Measurements from ENCODE around the gene TMTC3. TPM values are rescaled to one million over a fixed set of nuclear protein-coding genes. Genes with fewer than 3 reads are reported as not detected.
"Not testable (repeated sequence)": the region's sequence is repeated elsewhere in the genome, so short reads cannot be mapped to it uniquely, and the experiment has no call there.

The TMTC3 gene
- total RNA-seq, 1 donor from 2014 or later = 35.2 TPM

DNA sequence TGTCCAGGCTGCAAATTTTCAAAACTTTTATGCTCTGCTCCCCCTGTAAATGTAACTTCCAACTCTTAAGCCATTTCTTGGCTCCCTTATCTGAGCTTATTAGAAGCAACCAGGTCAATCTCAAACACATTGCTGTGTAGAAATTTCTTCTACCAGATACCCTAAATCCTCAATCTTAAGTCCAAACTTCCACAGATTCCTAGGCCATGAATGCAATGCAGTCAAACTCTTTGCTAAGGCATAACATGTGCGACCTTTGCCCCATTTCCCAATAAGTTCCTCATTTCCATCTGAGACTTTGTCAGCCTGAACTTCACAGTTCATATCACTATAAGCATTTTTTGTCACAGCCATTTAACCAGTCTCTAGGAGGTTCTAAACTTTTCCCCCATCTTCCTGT lies 64.5 kb downstream of the TMTC3 start:
- no peaks in the 10 kb centered on the region for H3K27me3 Mint-ChIP-seq
- H3K4me3 Mint-ChIP-seq (ENCODE audit: low read depth) = no peak overlapping the region

DNA sequence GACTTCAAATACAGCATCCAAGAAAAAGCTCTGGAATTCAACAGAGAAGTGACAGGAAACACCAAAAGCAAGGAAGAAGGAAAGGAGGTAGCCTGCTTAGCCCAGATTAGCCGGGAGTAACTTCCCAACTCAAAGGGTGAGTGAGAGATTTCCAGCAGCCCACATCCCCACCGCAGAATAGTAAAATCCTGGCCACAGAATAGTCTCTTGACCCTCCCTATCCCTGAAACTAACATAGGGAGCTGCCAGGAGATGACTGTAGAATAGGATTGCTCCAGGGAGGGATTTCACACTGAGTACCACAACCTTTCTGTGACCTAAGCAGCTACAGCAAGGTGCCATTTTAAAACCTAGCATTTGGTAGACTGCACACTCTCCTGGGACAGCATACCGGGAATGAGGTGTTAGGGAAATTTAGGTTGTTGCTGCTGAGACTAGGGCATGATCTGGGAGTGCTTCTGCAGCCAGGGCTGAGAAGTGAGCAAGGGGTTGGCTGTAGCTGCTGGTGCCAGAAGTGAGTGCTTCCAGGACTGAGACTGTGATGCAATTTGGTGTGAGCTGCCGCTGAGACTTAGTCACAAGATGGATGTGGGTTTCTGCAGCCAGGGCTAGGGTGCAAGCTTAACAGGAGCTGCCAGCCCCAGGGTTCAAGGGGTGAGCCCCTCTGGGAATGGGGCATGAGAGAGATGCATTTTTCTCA lies 66.0 kb downstream of the TMTC3 start:
- Mint-ChIP-seq H3K36me3 (ENCODE audit: insufficient read depth) (peaks cover 4% of the 10 kb centered on the region), H3K4me1 (ENCODE audit: low read depth) (no peaks in the 10 kb centered on the region), H3K27me3 (no peaks in the 10 kb centered on the region), H3K9me3 (ENCODE audit: low read depth) (peaks cover 39% of the 10 kb centered on the region), H3K4me3 (ENCODE audit: low read depth) (no peak overlapping the region), H3K27ac (no peak overlapping the region)
- TF ChIP-seq, protein P1, sequence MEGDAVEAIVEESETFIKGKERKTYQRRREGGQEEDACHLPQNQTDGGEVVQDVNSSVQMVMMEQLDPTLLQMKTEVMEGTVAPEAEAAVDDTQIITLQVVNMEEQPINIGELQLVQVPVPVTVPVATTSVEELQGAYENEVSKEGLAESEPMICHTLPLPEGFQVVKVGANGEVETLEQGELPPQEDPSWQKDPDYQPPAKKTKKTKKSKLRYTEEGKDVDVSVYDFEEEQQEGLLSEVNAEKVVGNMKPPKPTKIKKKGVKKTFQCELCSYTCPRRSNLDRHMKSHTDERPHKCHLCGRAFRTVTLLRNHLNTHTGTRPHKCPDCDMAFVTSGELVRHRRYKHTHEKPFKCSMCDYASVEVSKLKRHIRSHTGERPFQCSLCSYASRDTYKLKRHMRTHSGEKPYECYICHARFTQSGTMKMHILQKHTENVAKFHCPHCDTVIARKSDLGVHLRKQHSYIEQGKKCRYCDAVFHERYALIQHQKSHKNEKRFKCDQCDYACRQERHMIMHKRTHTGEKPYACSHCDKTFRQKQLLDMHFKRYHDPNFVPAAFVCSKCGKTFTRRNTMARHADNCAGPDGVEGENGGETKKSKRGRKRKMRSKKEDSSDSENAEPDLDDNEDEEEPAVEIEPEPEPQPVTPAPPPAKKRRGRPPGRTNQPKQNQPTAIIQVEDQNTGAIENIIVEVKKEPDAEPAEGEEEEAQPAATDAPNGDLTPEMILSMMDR (IDR thresholded peaks at IDR 0.05; ENCODE audit: unreplicated experiment) = no peak
- no peak for DNase-seq (ENCODE audit: low spot score, unreplicated experiment)

More for the DNA sequence above, 64.5 kb downstream of the TMTC3 start:
- Mint-ChIP-seq H3K27ac (no peak overlapping the region), H3K4me1 (ENCODE audit: low read depth) (no peaks in the 10 kb centered on the region), H3K9me3 (ENCODE audit: low read depth) (peaks cover 33% of the 10 kb centered on the region), H3K36me3 (ENCODE audit: insufficient read depth) (peaks cover 4% of the 10 kb centered on the region)
- DNase-seq (ENCODE audit: low spot score, unreplicated experiment) = no peak
- TF ChIP-seq, protein P1 (IDR thresholded peaks at IDR 0.05; ENCODE audit: unreplicated experiment) = no peak

DNA sequence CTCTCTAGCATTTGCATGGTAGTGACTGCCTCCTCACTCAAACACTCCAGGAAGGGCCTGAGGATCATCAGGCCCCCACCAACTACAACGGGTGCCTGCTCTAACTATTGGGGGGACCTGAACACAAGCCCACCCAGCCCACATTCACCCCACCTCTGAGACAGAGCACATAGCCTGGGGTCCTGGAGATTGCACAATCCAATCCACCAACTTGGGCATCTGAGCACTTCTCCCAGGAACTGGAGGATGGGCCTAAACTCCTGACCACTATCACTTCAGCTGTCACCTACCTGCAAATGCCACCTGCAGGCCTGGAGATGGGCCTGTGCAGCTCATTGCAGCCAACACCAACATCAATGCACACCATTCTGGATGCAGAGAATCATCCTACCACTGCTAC lies 66.6 kb downstream of the TMTC3 start:
- no peaks in the 10 kb centered on the region for H3K27me3 Mint-ChIP-seq
- no peak overlapping the region for H3K4me3 Mint-ChIP-seq (ENCODE audit: low read depth)
- peaks cover 40% of the 10 kb centered on the region for H3K9me3 Mint-ChIP-seq (ENCODE audit: low read depth)

DNA sequence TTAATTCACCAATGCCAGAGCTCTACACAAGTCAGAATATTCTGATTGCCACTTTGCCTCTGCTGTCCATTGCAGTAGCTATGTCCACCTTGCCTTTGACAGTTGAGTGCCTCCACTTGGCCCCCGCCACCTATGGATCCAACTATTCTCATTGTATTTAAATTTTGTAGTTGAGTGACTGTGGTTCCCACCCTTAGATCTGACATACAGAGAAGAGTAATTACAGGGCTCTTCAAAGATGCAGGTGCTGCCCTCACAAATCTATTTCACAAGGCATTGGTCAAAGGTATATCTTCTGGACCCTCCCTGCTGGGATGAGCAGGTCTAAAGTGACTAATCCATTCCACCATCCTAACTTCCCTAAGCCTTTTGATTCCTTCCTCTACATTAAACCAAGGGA lies 68.2 kb downstream of the TMTC3 start:
- H3K36me3 Mint-ChIP-seq (ENCODE audit: insufficient read depth); H3K4me3 Mint-ChIP-seq (ENCODE audit: low read depth); DNase-seq (ENCODE audit: low spot score, unreplicated experiment); H3K27ac Mint-ChIP-seq; H3K27me3 Mint-ChIP-seq; H3K4me1 Mint-ChIP-seq (ENCODE audit: low read depth): not testable (repeated sequence)
- H3K9me3 Mint-ChIP-seq (ENCODE audit: low read depth) = peaks cover 42% of the 10 kb centered on the region

More for the DNA sequence above, 66.6 kb downstream of the TMTC3 start:
- no peaks in the 10 kb centered on the region for H3K4me1 Mint-ChIP-seq (ENCODE audit: low read depth)
- H3K36me3 Mint-ChIP-seq (ENCODE audit: insufficient read depth) = peaks cover 4% of the 10 kb centered on the region
- TF ChIP-seq, protein P1 (IDR thresholded peaks at IDR 0.05; ENCODE audit: unreplicated experiment) = no peak
- no peak overlapping the region for H3K27ac Mint-ChIP-seq
- no peak for DNase-seq (ENCODE audit: low spot score, unreplicated experiment)

DNA sequence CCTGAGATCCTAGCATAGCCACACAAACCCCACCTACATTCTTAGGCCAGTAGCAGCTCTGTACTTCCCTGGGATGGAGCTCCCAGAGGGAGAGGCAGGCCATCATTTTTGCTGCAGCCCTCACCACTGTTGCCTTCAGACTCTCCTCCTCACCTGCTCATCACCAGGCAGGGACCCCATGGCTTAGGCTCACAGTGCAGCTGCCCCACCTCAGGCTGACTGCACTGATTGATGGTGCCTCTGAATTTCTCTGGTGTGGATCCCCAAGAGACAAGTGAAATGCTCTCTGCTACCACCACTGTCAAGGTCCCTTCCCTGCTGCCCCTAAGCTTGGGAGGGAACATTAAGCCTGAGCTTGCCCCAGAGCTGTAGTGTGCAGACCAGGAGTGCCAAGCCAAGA lies 76.2 kb downstream of the TMTC3 start:
- no peak overlapping the region for H3K4me3 Mint-ChIP-seq (ENCODE audit: low read depth)
- H3K27ac Mint-ChIP-seq = no peak overlapping the region
- H3K4me1 Mint-ChIP-seq (ENCODE audit: low read depth) = no peaks in the 10 kb centered on the region
- TF ChIP-seq, protein P1 (IDR thresholded peaks at IDR 0.05; ENCODE audit: unreplicated experiment) = no peak
- no peak for DNase-seq (ENCODE audit: low spot score, unreplicated experiment)
- peaks cover 41% of the 10 kb centered on the region for H3K9me3 Mint-ChIP-seq (ENCODE audit: low read depth)
- no peaks in the 10 kb centered on the region for H3K27me3 Mint-ChIP-seq
- no peaks in the 10 kb centered on the region for H3K36me3 Mint-ChIP-seq (ENCODE audit: insufficient read depth)

DNA sequence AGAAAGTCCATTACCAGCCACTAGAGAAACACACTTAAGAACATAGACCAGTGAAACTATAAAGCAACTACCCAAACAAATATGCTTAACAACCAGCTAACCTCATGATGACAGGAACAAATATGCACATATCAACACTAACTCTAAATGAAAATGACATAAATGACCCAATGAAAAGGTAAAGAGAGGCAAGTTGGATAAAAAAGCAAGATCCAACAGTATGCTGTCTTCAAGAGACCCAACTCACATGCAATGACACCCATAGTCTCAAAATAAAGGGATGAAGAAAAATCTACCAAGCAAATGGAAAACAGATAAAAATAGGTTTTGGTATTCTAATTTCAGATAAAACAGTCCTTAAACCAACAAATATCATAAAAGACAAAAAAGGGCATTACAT lies 77.8 kb downstream of the TMTC3 start:
- no peak overlapping the region for H3K27ac Mint-ChIP-seq
- TF ChIP-seq, protein P1 (IDR thresholded peaks at IDR 0.05; ENCODE audit: unreplicated experiment) = no peak
- H3K4me1 Mint-ChIP-seq (ENCODE audit: low read depth) = no peaks in the 10 kb centered on the region
- no peak overlapping the region for H3K4me3 Mint-ChIP-seq (ENCODE audit: low read depth)
- H3K27me3 Mint-ChIP-seq = no peaks in the 10 kb centered on the region
- no peak for DNase-seq (ENCODE audit: low spot score, unreplicated experiment)
- H3K36me3 Mint-ChIP-seq (ENCODE audit: insufficient read depth) = no peaks in the 10 kb centered on the region
- H3K9me3 Mint-ChIP-seq (ENCODE audit: low read depth) = peaks cover 31% of the 10 kb centered on the region

Measured in progenitor cell of endocrine pancreas (in vitro differentiated cells).